HG03432 (cell line): ENCODE data around the gene OAT.
A peak's percentile ranks its signal among the peaks of the same experiment; 100 is the strongest.

Experiments used
- ATAC-seq: cut with Tn5 transposase; IDR thresholded peaks from one replicate; pipeline ENCODE4 v1.9.1; 2021; ENCODE audit warnings: mild to moderate bottlenecking, moderate library complexity; ENCODE audit not compliant: unreplicated experiment

The OAT gene

GRCh38 chr10:124418726-124419501 is at the start of gene OAT:
Gene OAT (minus strand): TSS chr10:124418923. CDS start chr10:124412171, 6,752 bp downstream.
- ATAC-seq: peak; percentile 98

- ATAC-seq: no peak
Measured at GRCh38 chr10:124467165-124467564, 48.4 kb upstream of the OAT start.

- no peak for ATAC-seq
Measured at GRCh38 chr10:124465777-124466488, 47.2 kb upstream of the OAT start.

GRCh38 chr10:124465003-124465776 is 46.5 kb upstream of the OAT start:
- ATAC-seq: peak; percentile 30

GRCh38 chr10:124464028-124464965 is 45.6 kb upstream of the OAT start:
- no peak for ATAC-seq

- no peak for ATAC-seq
Measured at GRCh38 chr10:124462348-124462695, 43.6 kb upstream of the OAT start.

- ATAC-seq: peak; percentile 98
Measured at GRCh38 chr10:124461642-124462347, 43.1 kb upstream of the OAT start, which contains the start of gene LHPP. Gene LHPP (plus strand): TSS chr10:124461823. CDS start chr10:124461863, 40 bp downstream.

- ATAC-seq: no peak
Measured at GRCh38 chr10:124460144-124460543, 41.4 kb upstream of the OAT start.

GRCh38 chr10:124459395-124459794 is 40.7 kb upstream of the OAT start:
- ATAC-seq: no peak

GRCh38 chr10:124458889-124459288 is 40.2 kb upstream of the OAT start:
- no peak for ATAC-seq

- no peak for ATAC-seq
Measured at GRCh38 chr10:124458473-124458872, 39.8 kb upstream of the OAT start.

- ATAC-seq: no peak
Measured at GRCh38 chr10:124455441-124455840, 36.7 kb upstream of the OAT start.

- no peak for ATAC-seq
Measured at GRCh38 chr10:124453960-124454610, 35.4 kb upstream of the OAT start.

- ATAC-seq: no peak
Measured at GRCh38 chr10:124451276-124451675, 32.6 kb upstream of the OAT start.

GRCh38 chr10:124450783-124451057 is 32.0 kb upstream of the OAT start:
- ATAC-seq: no peak

GRCh38 chr10:124450012-124450782 is 31.5 kb upstream of the OAT start, which contains the start of gene NKX1-2:
Gene NKX1-2 (minus strand): TSS chr10:124450035. CDS start chr10:124449943, 92 bp downstream.
- no peak for ATAC-seq

- no peak for ATAC-seq
Measured at GRCh38 chr10:124449170-124450011, 30.7 kb upstream of the OAT start.

GRCh38 chr10:124448696-124449169 is 30.0 kb upstream of the OAT start:
- ATAC-seq: no peak
